IPS-NIHi7 (cell line): ENCODE data around the gene KIR3DL3.
"Not testable (repeated sequence)": the region's sequence is repeated elsewhere in the genome, so short reads cannot be mapped to it uniquely, and the experiment has no call there.

Experiments
- DNase-seq: peaks from one replicate; pipeline ENCODE4 v3.0.0; 2012; ENCODE audit warnings: mixed read lengths; ENCODE audit errors: extremely low spot score

The KIR3DL3 gene

DNA sequence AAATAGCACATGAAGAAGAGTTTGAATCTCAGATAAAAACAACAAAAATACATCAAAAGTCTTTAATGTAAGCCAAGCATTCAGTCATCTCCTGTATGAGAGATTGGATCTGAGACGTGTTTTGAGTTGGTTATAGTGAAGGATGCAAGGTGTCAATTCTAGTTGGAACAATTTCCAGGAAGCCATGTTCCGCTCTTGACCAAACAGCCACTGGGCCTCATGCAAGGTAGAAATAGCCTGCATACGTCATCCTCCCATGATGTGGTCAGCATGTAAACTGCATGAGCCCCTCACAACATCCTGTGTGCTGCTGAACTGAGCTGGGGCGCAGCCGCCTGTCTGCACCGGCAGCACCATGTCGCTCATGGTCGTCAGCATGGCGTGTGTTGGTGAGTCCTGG, at the start of gene KIR3DL3:
KIR3DL3 (plus strand) TSS at position 301 of the 400 bp plus-strand sequence; CDS start at position 356, 55 bp downstream.
- DNase-seq: no peak

DNA sequence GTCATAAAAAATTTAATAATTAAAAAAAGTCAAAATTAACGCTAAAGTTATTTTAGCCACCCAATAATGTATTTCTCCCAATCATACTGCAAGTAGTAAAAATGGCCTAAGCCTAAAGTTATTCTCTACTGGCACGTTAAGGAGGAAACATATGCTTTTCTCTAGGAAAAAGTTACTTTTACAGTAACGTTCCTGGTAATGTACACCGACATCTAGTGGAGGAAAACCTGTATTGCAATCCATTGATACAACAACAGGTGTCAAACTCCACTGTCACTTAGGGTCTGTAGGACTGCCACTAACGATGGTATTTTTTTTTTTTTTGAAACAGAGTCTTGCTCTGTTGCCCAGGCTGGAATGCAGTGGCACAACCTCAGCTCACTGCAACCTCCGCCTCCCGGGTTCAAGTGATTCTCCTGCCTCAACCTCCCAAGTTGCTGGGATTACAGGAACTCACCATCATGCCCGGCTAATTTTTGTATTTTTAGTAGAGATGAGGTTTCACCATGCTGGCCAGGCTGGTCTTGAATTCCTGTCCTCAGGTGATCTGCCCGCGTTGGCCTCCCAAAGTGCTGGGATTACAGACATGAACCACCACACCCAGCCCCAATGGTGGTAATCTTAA, 47.9 kb upstream of the KIR3DL3 start:
- DNase-seq: peak; percentile 71

DNA sequence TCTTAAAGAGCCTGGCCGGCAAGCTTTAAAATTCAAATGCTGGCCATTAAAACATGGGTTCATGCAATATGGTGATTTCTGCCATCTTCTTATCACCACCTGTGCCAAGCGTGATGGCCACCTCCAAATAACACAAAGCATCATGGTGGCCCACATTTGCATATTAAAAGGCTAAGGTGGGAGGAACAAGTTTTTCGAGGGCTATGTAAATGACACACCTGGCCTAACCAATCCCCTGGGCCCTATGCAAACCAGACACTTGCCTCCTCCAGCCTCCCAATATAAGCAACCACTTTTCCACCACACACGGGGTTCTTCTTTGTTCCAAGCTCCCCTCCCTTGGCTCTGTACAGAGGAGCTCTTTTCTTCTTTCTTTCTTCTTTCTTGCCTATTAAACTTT, 47.0 kb upstream of the KIR3DL3 start:
- DNase-seq: no peak

DNA sequence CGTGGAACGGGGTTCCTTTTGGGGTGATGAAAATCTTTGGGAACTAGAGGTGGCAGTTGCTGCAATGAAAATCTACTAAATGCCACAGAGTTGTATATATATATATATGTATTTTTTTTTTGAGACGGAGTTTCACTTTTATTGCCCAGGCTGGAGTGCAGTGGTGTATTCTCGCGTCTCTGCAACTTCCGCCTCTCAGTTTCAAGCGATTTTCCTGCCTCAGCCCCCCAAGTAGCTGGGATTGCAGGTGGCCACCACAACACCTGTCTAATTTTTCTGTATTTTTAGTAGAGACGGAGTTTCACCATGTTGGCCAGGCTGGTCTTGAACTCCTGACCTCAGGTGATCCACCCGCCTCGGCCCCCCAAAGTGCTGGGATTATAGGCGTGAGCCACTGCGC, 42.6 kb upstream of the KIR3DL3 start:
- DNase-seq: not testable (repeated sequence)

DNA sequence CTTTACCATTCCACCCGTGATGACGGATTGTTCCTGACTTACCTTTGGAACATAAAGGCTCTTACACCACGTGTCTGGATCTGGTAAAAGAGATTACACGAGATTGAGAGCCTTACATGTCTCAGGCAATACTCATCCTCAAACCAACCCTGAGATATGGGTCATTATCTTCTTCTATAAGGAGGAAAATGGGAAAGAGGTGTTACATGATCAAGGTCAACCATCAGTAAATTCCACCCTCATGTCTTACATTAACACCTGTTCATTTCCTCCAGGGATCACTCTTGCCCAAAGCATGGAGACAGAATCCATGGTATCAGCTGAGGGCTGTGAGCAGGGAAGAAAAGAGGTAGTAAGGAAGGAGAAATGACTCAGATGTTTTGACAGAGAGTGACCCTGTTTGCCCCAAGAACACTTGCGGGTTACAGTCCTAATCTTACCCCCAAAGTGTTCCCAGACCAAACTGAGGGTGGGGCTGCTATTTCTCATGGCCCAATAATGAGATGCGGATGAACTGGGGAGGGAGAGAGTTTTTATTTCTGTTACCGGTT, 41.9 kb upstream of the KIR3DL3 start:
- DNase-seq: no peak

DNA sequence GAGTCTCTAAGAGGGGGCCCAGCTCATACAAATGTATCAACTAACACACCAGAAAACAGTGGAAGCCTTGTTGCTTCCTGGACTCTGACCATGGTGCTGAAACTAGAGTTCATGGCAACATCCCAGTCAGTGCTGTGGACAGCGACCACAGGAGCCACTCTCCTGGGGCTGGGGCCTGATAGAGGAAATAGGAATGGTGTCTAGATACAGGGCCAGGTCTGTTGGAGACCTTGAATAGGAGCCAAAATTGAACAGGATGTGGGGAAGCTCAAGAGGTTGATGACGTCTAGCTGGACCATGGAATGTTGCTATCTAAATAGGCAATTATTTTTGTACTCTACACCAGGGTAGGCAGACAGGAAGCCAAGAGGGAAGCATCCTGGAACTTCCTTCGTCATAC, 39.7 kb upstream of the KIR3DL3 start:
- peak; percentile 25 for DNase-seq

DNA sequence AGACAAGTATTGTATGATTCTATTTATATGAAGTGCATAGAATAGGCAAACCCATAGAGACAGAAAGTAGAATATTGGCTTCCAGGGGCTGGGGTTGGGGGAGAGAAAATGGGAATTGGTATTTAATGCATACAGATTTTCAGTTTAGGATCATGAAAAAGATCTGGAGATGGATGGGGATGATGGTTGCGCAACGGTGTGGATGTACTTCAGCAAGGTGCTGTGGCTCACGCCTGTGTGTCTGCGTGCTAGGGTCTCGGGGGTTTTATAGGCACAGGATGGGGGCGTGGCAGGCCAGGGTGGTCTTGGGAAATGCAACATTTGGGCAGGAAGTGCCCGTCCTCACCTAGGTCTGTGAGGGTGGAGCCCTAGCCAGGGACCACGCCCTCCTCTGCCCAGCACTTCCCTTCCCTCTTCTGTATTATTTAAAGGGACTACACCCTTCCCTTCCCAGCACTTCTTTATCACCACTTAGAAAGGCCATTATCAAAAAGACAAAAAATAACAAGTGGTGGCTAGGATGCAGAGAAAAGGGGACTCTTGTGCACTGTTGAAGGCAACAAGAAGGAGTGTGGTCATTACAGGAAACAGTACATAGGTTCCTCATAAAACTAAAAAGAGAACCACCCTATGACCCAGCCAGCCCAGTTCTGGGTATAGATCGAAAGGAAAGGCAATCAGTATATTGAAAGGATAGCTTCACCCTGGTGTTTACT, 32.5 kb upstream of the KIR3DL3 start:
- no peak for DNase-seq

DNA sequence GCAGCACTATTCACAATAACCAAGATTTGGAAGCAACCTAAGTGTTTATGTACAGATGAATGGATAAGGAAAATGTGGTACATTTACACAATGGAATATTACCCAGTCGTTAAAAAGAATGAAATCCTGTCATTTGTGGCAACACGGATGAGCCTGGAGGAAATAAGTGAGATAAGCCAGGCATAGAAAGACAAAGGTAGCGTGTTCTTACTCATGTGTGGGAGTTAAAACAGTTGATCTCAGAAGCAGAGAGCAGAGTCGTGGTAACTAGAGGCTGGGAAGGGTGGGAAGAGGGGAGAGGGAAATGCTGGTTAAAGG, 32.0 kb upstream of the KIR3DL3 start:
- DNase-seq: no peak

DNA sequence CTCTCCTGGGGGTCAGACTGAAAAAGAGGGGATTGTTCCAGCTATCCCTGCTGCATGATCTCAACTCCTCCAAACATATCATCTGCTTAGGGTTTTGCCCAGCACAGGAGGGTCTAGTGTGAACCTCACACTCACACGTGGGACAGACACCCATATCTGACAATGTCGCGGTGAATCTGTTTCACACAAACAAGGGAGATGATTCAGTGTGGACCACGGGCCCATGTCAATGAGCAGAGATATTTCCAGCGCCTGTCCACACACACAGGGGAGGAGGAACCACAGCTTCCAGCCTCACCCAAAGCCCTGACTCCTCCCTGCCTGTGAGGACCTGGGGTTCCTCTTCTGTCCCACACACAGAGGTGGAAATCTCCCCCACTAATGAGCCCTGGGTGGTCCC, 29.6 kb upstream of the KIR3DL3 start:
- DNase-seq: no peak

DNA sequence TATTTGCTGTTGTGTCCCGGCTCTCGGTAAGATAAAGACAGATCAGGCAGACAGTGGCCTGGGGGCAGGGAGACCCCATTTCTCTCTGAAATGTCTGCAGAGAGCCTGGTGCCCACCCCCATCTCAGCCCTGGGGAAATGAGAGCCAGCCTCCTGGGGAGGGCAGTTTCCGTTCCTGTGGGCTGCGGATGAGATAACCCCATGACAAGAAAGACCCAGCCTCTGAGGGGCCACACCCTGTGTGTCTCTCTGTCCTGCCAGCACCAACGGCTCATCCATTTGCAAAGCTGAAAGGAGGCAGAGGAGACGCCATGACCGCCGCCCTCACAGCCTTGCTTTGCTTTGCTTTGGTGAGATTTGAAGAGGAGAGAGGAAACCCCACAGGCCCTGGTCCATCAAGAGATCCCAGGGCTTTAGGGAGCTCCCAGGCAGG, 28.1 kb upstream of the KIR3DL3 start:
- no peak for DNase-seq

DNA sequence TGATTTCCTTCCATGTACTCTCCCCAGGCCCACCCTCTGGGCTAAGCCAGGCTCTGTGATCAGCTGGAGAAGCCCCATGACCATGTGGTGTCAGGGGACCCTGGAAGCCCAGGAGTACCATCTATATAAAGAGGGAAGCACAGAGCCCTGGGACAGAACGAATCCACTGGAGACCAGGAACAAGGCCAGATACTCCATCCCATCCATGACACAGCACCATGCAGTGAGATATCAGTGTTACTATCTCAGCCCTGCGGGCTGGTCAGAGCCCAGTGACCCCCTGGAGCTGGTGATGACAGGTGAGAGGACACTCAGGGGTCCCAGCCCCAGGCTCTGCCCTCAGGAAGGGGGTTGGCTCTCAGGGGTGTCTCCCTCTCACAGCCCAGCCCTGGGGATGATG, 27.5 kb upstream of the KIR3DL3 start:
- no peak for DNase-seq

DNA sequence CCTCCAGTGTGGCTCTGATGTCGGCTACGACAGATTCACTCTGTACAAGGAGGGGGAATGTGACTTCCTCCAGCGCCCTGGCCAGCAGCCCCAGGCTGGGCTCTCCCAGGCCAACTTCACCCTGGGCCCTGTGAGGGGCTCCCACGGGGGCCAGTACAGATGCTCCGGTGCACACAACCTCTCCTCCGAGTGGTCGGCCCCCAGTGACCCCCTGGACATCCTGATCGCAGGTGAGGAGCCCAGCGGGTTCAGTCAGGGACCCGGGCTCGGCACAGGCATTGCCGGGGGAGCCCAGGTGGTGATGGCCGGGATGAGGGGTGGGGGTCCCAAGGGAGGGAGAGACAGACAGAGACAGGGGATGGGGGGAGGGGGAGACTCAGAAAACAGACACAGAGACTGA, 26.5 kb upstream of the KIR3DL3 start:
- not testable (repeated sequence) for DNase-seq

DNA sequence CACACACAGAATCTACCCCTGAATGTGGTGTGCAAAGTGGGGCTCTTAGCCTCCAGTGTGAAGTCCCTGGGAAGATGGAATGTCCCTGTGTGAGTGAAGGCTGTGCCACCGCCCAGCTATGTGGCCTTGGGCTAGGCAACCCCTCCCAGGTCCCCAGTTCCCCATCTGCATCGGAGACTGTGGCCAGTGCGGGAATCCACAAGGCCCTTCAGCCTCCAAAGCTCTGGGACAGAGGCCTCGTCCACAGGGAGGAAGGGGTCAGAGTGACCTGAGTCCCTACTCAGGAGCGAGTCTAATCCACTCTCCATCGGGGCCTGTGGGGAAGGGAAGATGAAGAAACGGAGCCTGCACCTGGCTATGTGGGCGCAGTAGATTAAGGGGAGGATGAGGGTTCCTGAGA, 19.3 kb upstream of the KIR3DL3 start:
- DNase-seq: no peak

DNA sequence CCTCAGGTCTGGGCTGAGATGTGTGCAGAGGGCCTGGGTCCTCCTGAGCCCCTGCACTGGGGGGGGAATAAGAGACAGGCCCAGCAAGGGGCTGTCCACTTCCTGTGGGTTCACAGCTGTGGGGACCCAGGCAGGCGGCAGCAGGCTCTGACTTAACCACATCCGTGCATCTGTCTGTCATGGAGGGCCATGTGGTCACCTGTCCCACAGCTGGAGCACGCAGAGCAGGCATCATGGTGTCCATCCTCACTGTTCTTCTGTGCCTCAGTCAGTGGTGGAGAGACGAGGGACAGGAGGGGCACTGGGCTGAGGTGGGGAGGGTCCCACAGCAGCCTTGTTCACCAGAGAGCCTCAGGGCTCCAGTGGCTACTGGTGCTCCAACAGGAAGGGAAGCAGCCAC, 16.3 kb upstream of the KIR3DL3 start:
- no peak for DNase-seq

DNA sequence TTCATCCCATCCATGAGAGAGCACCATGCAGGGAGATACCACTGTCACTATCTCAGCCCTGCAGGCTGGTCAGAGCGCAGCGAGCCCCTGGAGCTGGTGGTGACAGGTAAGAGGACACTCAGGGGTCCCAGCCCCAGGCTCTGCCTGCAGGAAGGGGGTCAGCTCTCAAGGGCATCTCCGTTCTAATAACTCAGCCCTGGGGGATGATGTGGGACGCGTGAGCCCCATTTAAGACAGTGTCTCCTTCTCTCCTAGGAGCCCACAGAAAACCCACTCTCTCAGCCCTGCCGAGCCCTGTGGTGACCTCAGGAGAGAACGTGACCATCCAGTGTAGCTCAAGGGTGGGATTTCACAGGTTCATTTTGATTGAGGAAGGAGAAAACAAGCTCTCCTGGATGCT, 15.5 kb upstream of the KIR3DL3 start:
- no peak for DNase-seq

DNA sequence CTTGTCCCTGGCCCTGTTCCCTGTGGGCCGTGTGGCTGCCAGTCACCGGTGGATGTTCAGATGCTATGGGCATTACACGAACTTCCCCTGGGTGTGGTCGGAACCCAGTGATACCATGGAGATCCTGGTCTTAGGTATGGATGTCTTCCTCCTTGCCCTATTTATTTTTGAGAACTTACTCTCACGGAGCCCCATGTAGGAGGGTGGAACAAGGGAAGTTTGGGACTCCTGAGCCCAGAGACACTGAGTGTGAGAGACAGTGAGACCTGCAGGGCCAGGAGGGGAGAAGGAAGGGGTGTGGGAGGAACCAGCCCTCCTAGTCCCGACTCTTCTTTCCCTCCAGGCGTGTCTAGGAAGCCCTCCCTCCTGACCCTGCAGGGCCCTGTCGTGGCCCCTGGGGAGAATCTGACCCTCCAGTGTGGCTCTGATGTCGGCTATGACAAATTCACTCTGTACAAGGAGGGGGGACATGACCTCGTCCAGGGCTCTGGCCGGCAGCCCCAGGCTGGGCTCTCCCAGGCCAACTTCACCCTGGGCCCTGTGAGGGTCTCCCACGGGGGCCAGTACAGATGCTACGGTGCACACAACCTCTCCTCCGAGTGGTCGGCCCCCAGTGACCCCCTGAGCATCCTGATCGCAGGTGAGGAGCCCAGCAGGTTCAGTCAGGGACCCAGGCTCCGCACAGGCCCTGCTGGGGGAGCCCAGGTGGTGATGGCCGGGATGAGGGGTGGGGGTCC, 14.9 kb upstream of the KIR3DL3 start:
- no peak for DNase-seq

DNA sequence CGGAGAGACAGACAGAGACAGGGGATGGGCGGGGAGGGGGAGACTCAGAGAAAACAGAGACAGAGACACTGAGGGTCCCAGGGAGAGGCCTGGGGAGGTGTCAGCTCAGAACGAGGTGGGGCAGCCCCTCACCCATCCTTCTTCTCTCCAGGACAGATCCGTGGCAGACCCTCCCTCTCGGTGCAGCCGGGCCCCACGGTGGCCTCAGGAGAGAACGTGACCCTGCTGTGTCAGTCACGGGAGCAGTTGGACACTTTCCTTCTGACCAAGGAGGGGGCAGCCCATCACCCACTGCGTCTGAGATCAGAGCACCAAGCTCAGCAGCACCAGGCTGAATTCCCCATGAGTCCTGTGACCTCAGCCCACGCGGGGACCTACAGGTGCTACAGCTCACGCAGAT, 14.3 kb upstream of the KIR3DL3 start:
- not testable (repeated sequence) for DNase-seq

DNA sequence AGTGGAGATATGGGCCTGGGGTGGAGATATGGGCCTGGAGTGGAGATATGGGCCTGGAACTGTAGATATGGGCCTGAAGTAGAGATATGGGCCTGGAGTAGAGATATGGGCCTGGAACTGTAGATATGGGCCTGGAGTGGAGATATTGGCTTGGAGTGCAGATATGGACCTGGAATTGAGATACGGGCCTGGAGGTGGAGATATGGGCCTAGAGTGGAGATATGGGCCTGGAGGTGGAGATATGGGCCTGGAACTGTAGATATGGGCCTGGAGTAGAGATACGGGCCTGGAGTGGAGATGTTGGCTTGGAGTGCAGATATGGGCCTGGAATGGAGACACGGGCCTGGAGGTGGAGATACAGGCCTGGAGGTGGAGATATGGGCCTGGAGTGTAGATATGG, 402 bp downstream of the KIR3DL3 start:
- no peak for DNase-seq

DNA sequence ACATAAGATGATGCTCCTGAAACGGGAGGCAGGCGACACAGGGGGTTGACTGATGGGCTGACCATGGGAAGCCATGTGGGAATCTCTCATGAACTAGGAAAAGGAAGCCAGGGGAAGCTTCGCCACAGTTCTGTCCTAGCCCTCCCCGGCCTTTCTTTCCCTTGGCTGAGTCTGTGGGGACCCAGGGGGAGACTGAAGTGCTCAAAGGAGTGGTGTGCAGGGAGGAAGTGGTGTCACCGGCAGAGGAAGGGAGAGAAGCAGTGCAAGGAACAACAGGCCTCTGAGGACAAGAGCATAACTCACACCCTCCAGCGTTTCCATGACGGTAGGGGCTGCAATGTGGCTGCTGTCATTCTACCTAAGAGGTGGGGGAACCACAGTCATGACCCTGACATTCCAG, 1.1 kb downstream of the KIR3DL3 start:
- DNase-seq: no peak

DNA sequence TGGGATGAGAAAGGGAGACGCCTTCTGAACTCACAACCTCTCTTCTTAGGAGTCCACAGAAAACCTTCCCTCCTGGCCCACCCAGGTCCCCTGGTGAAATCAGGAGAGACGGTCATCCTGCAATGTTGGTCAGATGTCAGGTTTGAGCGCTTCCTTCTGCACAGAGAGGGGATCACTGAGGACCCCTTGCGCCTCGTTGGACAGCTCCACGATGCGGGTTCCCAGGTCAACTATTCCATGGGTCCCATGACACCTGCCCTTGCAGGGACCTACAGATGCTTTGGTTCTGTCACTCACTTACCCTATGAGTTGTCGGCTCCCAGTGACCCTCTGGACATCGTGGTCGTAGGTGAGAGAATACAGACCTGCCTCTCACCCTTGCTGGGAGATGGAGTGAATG, 3.3 kb downstream of the KIR3DL3 start:
- DNase-seq: no peak

DNA sequence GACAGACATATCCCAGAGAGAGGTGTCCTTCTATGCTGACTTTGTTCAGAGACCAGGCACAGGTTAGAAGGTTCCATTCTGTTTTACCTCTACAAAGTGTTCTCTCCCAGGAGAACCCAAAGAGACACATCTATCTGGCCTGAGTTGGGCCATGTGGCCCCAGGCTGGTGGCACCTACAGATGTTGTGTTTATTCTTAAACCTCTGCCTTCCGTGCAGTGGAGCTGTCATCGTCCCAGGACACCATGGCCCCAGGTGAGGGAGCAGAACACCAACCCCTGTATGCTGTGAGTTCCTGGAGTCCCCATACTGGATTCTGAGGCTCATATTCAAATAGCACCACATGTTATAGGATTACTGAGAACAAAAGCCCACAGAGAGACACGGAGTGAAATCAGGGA, 3.9 kb downstream of the KIR3DL3 start:
- DNase-seq: no peak

DNA sequence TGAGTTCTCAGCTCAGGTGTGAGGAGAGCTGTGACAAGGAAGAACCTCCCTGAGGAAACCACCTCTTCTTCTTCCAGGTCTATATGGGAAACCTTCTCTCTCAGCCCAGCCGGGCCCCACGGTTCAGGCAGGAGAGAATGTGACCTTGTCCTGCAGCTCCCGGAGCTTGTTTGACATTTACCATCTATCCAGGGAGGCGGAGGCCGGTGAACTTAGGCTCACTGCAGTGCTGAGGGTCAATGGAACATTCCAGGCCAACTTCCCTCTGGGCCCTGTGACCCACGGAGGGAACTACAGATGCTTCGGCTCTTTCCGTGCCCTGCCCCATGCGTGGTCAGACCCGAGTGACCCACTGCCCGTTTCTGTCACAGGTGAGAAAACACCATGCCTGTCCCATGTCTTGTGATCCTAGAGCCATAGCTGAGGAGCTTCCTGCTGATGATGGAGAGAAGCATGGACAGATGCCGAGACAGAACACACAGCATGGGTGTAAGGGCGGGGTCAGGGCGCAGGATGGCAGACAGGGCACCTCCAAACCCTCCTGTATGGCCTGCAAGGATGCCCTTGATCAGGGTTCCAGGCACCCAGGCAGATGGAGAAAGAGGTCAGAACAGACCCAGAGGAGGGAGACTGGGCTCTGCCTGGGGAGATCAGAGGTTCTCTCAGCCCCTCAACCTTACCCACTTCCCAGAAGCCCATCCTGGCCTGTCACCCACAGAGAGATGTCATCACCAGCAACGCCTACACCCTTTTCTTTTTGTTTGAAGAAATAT, 5.4 kb downstream of the KIR3DL3 start:
- DNase-seq: no peak
